Endothelial cell of umbilical vein (primary cell): Measurements from ENCODE around the gene GALNT2. TPM values are rescaled to one million over a fixed set of nuclear protein-coding genes. Genes with fewer than 3 reads are reported as not detected.
A peak's percentile ranks its signal among the peaks of the same experiment; 100 is the strongest.

ENCODE experiments used
- BruUV-seq: library from RNA; stranded (reverse); fragments of 400-500 nt; replicated peaks from 2 replicates; lab custom pipeline; 2021; lab: Mats Ljungman, UMichigan
- CTCF ChIA-PET: fragments of 300-600, 350-600 bp; sonication (Branson Sonifier 250); formaldehyde crosslinking; loops from one replicate; lab custom pipeline; 2021; ENCODE audit warnings: antibody characterized with exemption, inconsistent platforms; lab: Charles Lee
- POLR2A ChIA-PET: fragments of 300-600, 350-600 bp; sonication (Branson Sonifier 250); formaldehyde crosslinking; loops from one replicate; lab custom pipeline; 2021; ENCODE audit warnings: antibody characterized with exemption, inconsistent platforms; lab: Charles Lee
- DNase-seq: peaks from one replicate; pipeline ENCODE4 v3.0.0-alpha.2; 2011; ENCODE audit warnings: low read depth, low spot score
- FAIRE-seq: peaks from 2 replicates; lab custom pipeline; 2011; peaks lifted over from hg19 to GRCh38; lab: Jason Lieb, UNC
- H2AFZ ChIP-seq: 2 replicates; pipeline ENCODE4 v1.6.0; 2012; ENCODE audit warnings: low read depth, low read length, control low read depth, inconsistent platforms
- H3K27ac ChIP-seq: 2 replicates; pipeline ENCODE4 v1.5.1; 2011; ENCODE audit warnings: low read depth, mild to moderate bottlenecking, control low read depth, low read length, moderate library complexity; ENCODE audit not compliant: insufficient read depth
- H3K27me3 ChIP-seq, 2 experiments: 2 replicates each; pipeline versions ENCODE4 v1.6.0 to v1.6.1; 2011; ENCODE audit warnings: low read length in 2 of 2, mixed read lengths in 1 of 2; ENCODE audit not compliant: control insufficient read depth in 2 of 2, insufficient read depth in 2 of 2
- H3K36me3 ChIP-seq, 2 experiments: 2 replicates in 1 of 2; 3 replicates in 1 of 2; pipeline ENCODE4 v1.5.1; 2011; ENCODE audit warnings: low read length in 2 of 2, mild to moderate bottlenecking in 1 of 2, moderate library complexity in 1 of 2; ENCODE audit not compliant: control insufficient read depth in 2 of 2, insufficient read depth in 2 of 2; ENCODE audit errors: extremely low read depth in 1 of 2
- H3K4me1 ChIP-seq: 3 replicates; pipeline ENCODE4 v1.5.1; 2011; ENCODE audit warnings: mild to moderate bottlenecking, low read length; ENCODE audit not compliant: control insufficient read depth, insufficient read depth; ENCODE audit errors: extremely low read depth
- H3K4me2 ChIP-seq: 2 replicates; pipeline ENCODE4 v1.6.1; 2011; ENCODE audit warnings: low read length, control low read depth, mixed read lengths; ENCODE audit not compliant: insufficient read depth
- H3K4me3 ChIP-seq, 3 experiments: fragments of 200-600 bp in 1 of 3; sonication (generic), shearing (Covaris generic) in 1 of 3; replicated peaks in 1 of 3; 2 replicates each; pipeline ENCODE4 v1.5.1; 2011 to 2016; ENCODE audit warnings: control low read depth in 3 of 3, low read length in 3 of 3, mild to moderate bottlenecking in 2 of 3, inconsistent platforms in 1 of 3, low read depth in 1 of 3, moderate library complexity in 1 of 3; ENCODE audit not compliant: insufficient read depth in 1 of 3
- H3K79me2 ChIP-seq: 2 replicates; pipeline ENCODE4 v1.6.0; 2012; ENCODE audit warnings: low read length, inconsistent platforms; ENCODE audit not compliant: control insufficient read depth, insufficient read depth
- H3K9ac ChIP-seq: replicated peaks from 2 replicates; pipeline ENCODE3; 2011; ENCODE audit warnings: low read length, control low read depth; ENCODE audit not compliant: insufficient read depth; ENCODE audit errors: extremely low read depth
- H3K9me1 ChIP-seq: replicated peaks from 3 replicates; pipeline ENCODE4 v1.6.0; 2011; ENCODE audit warnings: mild to moderate bottlenecking, low read length; ENCODE audit not compliant: control insufficient read depth, insufficient read depth; ENCODE audit errors: extremely low read depth
- H3K9me3 ChIP-seq: replicated peaks from 2 replicates; pipeline ENCODE4 v1.5.1; 2012; ENCODE audit warnings: low read length, inconsistent platforms; ENCODE audit not compliant: control insufficient read depth, insufficient read depth
- H4K20me1 ChIP-seq: replicated peaks from 2 replicates; pipeline ENCODE3; 2011; ENCODE audit warnings: mild to moderate bottlenecking, low read length; ENCODE audit not compliant: control insufficient read depth, insufficient read depth; ENCODE audit errors: extremely low read depth
- EZH2 ChIP-seq: IDR thresholded peaks from 2 replicates; pipeline ENCODE4 v1.6.1; 2012; ENCODE audit warnings: borderline replicate concordance, low read depth, mild to moderate bottlenecking, moderate library complexity, low read length, inconsistent platforms; ENCODE audit not compliant: severe bottlenecking
- FOS ChIP-seq: IDR thresholded peaks from 2 replicates; pipeline ENCODE4 v1.6.1; 2011; ENCODE audit warnings: mild to moderate bottlenecking, low read length, moderate library complexity, borderline replicate concordance; ENCODE audit not compliant: insufficient read depth
- GATA2 ChIP-seq: IDR thresholded peaks from 2 replicates; pipeline ENCODE4 v1.7.0; 2011; ENCODE audit warnings: low read depth, mild to moderate bottlenecking, moderate library complexity, mixed read lengths, low read length; ENCODE audit not compliant: insufficient read length, insufficient read depth
- JUN ChIP-seq: IDR thresholded peaks from 2 replicates; pipeline ENCODE4 v1.6.1; 2011; ENCODE audit warnings: borderline replicate concordance, low read depth; ENCODE audit not compliant: insufficient read length, insufficient read depth
- MYC ChIP-seq: IDR thresholded peaks from one replicate; pipeline ENCODE4 v1.6.1; 2011; ENCODE audit warnings: mild to moderate bottlenecking, low read depth, low read length
- POLR2A ChIP-seq: IDR thresholded peaks from 2 replicates; pipeline ENCODE4 v1.6.1; 2012; ENCODE audit warnings: low read depth, mild to moderate bottlenecking, control low read depth, low read length
- POLR2AphosphoS5 ChIP-seq: IDR thresholded peaks from 2 replicates; pipeline ENCODE4 v1.6.1; 2012; ENCODE audit warnings: low read depth, mild to moderate bottlenecking, control low read depth, low read length, moderate library complexity; ENCODE audit not compliant: insufficient read depth
- dilution Hi-C: fragments of 300-500 bp; cut with MboI; formaldehyde crosslinking; loops from one replicate; pipeline ENCODE4 v1.15.0; 2019; ENCODE audit warnings: low sequenced_read_pairs; ENCODE audit not compliant: extremely low pct_ligation_motif_present
- intact Hi-C: fragments of 100-400 bp; cut with micrococcal nuclease; formaldehyde crosslinking; loops from one replicate; pipeline ENCODE4 v1.10.0; 2022
- polyA plus RNA-seq, 4 experiments: library from polyadenylated mRNA; depleted of rRNA in 3 of 4; stranded (reverse) in 3 of 4; unstranded in 1 of 4; fragments of >200 nt; gene quantifications; 2 replicates each; pipeline versions ENCODE4 v1.2.1 to v1.2.3, GENCODE V29; 2011 to 2012; ENCODE audit warnings: missing spikeins in 1 of 4
- total RNA-seq: library from RNA; stranded (reverse); gene quantifications from 2 replicates; pipeline ENCODE4 v1.2.3, GENCODE V29; 2021
- TF ChIP-seq, protein P1 (sequence below): IDR thresholded peaks from 2 replicates; pipeline ENCODE4 v1.6.1; 2011; ENCODE audit not compliant: insufficient read depth, insufficient read length
- TF ChIP-seq, protein P2 (sequence below), 2 donors: IDR thresholded peaks; 1 replicate in 1 of 2; 2 replicates in 1 of 2; pipeline ENCODE4 v1.5.1; 2011; ENCODE audit warnings: low read length in 2 of 2, mild to moderate bottlenecking in 2 of 2, moderate library complexity in 2 of 2, control low read depth in 1 of 2, inconsistent platforms in 1 of 2, low read depth in 1 of 2; ENCODE audit not compliant: insufficient read depth in 1 of 2; ENCODE audit errors: extremely low read depth in 1 of 2

GALNT2 gene
- total and polyA plus RNA-seq, 2 donors (not counting 3 experiments of a cell fraction or from before 2014, with no cell fraction given): 56.3 to 77.5 TPM

DNA sequence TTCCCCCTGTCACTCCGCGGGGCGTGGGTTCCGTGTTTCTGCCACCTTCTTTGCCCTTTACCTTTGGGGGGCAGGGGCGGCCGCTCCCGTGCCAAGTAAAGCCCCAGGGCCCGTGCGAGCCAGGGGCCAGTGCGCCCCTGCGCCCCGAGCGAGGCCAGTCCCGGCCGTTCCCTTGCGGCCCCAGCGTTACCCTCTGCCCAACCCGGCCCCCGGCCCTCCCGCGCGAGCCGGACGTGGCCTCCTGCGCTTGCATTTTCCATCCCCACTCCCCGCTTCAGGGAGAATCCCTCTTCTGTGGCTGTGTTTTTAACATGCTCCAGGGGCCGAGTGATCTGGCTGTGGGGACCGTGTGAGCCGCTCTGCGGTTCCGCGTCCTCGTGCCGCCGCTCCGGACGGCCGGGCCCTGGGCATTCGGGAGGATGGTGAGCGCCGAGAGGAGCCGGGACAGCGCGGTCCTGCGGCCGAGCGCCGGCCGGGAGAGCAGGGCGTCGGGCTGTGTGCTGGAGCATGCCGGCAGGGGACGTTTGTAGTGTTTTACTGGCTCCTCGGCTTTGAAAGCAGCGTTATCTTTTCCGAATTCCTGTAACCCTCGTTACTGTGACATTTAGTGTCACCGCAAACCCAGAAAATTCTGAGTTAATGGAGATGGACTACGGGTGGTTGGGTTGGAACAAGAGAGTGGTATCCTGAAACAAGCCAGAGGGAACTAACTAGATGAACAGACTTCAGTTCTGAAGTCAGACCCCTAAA lies 1.0 kb downstream of the GALNT2 start:
- H3K4me2 ChIP-seq: peak overlapping the region; percentile 89
- H3K27me3 ChIP-seq: no peaks in the 10 kb centered on the region
- peak overlapping the region; percentile 89 for H2AFZ ChIP-seq
- H3K9me3 ChIP-seq: no peaks in the 10 kb centered on the region
- H3K4me1 ChIP-seq: peaks cover 11% of the 10 kb centered on the region
- H3K36me3 ChIP-seq: no peaks in the 10 kb centered on the region
- TF ChIP-seq, protein P1, sequence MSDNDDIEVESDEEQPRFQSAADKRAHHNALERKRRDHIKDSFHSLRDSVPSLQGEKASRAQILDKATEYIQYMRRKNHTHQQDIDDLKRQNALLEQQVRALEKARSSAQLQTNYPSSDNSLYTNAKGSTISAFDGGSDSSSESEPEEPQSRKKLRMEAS: no peak
- TF ChIP-seq POLR2AphosphoS5: no peak
- TF ChIP-seq, protein P2, sequence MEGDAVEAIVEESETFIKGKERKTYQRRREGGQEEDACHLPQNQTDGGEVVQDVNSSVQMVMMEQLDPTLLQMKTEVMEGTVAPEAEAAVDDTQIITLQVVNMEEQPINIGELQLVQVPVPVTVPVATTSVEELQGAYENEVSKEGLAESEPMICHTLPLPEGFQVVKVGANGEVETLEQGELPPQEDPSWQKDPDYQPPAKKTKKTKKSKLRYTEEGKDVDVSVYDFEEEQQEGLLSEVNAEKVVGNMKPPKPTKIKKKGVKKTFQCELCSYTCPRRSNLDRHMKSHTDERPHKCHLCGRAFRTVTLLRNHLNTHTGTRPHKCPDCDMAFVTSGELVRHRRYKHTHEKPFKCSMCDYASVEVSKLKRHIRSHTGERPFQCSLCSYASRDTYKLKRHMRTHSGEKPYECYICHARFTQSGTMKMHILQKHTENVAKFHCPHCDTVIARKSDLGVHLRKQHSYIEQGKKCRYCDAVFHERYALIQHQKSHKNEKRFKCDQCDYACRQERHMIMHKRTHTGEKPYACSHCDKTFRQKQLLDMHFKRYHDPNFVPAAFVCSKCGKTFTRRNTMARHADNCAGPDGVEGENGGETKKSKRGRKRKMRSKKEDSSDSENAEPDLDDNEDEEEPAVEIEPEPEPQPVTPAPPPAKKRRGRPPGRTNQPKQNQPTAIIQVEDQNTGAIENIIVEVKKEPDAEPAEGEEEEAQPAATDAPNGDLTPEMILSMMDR (IDR thresholded peaks at IDR 0.05; ENCODE audit: extremely low read depth in 1 of 2, insufficient read depth in 1 of 2, low read depth in 1 of 2, low read length in 2 of 2): peak in 1 of 2 donors; percentile 2
- no peak for TF ChIP-seq FOS
- no peak for TF ChIP-seq GATA2
- no peak for TF ChIP-seq JUN
- no peak for TF ChIP-seq POLR2A
- TF ChIP-seq MYC: no peak
- no peak for TF ChIP-seq EZH2
- dilution Hi-C loops (no loop called here), intact Hi-C loops (loop anchor here (1.0 to 2.0 kb wide), 9 partner anchors 16 to 509 kb away; partner anchors contain the start of gene ABCB10)
- peak overlapping the region; percentile 42 to 71 (median 54) for H3K4me3 ChIP-seq
- BruUV-seq: no TSS peak
- CTCF ChIA-PET: interaction anchor here (0.8 to 1.0 kb wide), 3 partner anchors 10 to 147 kb away, joined by 3 to 4 read pairs (median 4); no protein-coding TSS in a partner anchor
- FAIRE-seq (peak; percentile 53), DNase-seq (peak; percentile 45)
- H3K79me2 ChIP-seq: peaks cover 53% of the 10 kb centered on the region
- H3K9ac ChIP-seq: peak overlapping the region; percentile 39
- H3K9me1 ChIP-seq: no peaks in the 10 kb centered on the region
- H3K27ac ChIP-seq: peak overlapping the region; percentile 47
- H4K20me1 ChIP-seq: peaks cover 8% of the 10 kb centered on the region
- POLR2A ChIA-PET: no interaction called here
